SK-N-MC (cell line): ENCODE measurements around the gene PAQR7.

ENCODE experiments used
- DNase-seq: peaks from one replicate; pipeline ENCODE4 v3.0.0-alpha.2; 2011; ENCODE audit warnings: low read depth, low spot score
- H3K27ac ChIP-seq: fragments of 200-600 bp; sonication (generic); 2 replicates; pipeline ENCODE4 v1.5.1; 2016; ENCODE audit warnings: mixed run types
- H3K36me3 ChIP-seq: fragments of 200-600 bp; sonication (generic); 2 replicates; pipeline ENCODE4 v1.6.1; 2017; ENCODE audit warnings: antibody characterized with exemption, low read length, mixed read lengths; ENCODE audit not compliant: insufficient read depth
- H3K4me3 ChIP-seq: fragments of 200-600 bp; sonication (generic); 2 replicates; pipeline ENCODE4 v1.5.1; 2016
- H3K9ac ChIP-seq: fragments of 200-600 bp; sonication (generic); 2 replicates; pipeline ENCODE4 v1.8.0; 2017; ENCODE audit warnings: mixed run types, mixed read lengths; ENCODE audit not compliant: insufficient read length
- H3K9me3 ChIP-seq: fragments of 200-600 bp; sonication (generic); 2 replicates; pipeline ENCODE4 v1.6.1; 2017; ENCODE audit warnings: low read depth, mild to moderate bottlenecking, antibody characterized with exemption, low read length, moderate library complexity, mixed read lengths
- EZH2 ChIP-seq: fragments of 200-600 bp; sonication (generic); IDR thresholded peaks from one replicate; pipeline ENCODE4 v1.6.1; 2017; ENCODE audit warnings: antibody characterized with exemption
- FOXP2 ChIP-seq: optimal IDR thresholded peaks from 2 replicates; pipeline ENCODE3; 2011; ENCODE audit warnings: mild to moderate bottlenecking, moderate library complexity; ENCODE audit not compliant: insufficient read depth; ENCODE audit errors: extremely low read length, control extremely low read depth
- POLR2AphosphoS5 ChIP-seq: IDR thresholded peaks from 2 replicates; pipeline ENCODE4 v1.6.1; 2012; ENCODE audit warnings: mild to moderate bottlenecking, low read depth, low read length, borderline replicate concordance

Gene PAQR7

DNA sequence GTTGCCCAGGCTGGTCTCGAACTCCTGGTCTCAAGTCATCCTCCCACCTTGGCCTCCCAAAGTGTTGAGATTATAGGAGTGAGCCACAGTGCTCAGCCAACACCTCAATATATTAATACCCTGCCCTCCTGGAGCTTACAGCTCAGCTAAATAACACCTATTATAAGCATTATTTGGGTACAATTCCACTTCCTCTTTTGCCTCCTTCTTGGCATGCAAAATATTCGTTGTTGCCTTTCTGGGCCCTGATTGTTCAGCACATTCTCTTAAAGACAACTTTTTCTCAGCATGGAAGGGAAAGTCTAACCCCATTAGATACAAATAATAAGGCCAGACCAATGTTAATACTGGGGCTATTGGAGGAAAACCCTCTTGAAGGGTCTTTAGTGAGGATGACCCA is 2.8 kb downstream of the PAQR7 start:
- no peak overlapping the region for H3K9ac ChIP-seq
- H3K27ac ChIP-seq = no peak overlapping the region
- no peaks in the 10 kb centered on the region for H3K9me3 ChIP-seq
- DNase-seq = no peak
- H3K36me3 ChIP-seq = no peaks in the 10 kb centered on the region
- H3K4me3 ChIP-seq = no peak overlapping the region
- TF ChIP-seq POLR2AphosphoS5 = no peak

DNA sequence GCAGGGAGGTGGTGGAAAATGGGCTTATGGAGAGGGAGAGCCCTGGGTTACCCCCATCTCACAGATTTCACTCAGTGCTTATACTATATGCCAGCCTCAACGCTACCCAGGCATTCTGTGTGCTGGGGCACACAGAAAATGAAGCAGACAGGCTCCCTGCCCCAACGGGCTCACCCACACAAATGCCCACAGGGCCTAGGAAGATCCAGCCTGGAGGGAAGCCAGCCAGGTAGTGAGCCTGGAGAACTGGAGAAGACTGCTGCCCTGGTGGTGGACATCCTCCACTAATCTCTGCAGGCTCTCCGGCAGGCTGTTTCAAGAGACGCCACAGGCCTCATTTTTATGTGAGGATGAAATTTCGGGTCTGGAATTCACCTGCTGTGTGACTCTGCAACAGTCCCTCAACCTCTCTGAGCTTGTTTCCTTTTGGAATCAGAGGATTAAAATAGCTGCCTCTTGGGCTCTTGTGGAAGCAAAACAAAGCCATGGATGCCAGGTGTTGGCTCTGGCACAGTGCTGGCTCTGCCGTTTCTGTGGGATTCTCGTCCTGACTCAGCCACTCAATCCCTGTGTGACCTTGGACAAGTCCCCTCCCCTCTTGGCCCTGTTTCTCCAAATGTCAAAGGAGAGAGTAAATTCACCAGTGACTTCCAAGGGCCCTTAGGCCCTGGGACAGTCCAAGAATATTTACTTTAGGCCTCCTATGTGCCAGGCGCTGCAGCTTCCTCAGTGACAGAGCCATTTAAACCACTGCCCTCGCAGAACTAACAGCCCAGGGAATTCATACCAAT is 3.6 kb downstream of the PAQR7 start:
- Histone ChIP-seq H3K36me3 (no peaks in the 10 kb centered on the region), H3K9ac (no peak overlapping the region)

DNA sequence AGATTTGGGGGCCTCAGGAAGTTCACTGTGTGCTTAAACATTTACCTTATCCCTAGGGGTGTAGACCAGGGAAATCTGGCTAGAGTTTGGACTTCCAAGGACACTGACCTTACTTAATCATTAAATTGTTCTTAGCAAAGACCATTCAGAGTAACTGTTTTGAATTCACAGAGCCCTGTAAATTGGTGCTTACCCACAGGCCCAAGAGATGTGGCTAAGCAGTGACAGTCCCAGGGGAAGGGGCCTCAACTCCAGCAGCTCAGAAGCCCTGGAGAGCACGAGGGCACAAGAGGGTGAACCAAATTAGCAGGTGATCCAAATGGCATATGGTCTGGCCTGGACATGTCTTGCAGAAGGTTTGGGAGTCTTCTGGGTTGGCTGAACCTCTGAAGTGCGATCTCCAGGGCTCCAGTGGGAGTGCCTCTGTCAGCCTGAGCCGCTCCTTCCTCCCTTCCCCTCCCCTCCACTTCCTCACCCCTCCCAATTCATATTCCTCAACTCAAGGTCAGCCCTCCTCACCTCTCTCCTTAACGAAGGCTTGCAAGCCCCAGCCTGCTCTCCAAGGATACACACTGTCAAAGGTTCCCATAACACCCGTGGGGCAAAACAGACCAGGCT is 4.3 kb downstream of the PAQR7 start:
- DNase-seq = no peak
- TF ChIP-seq POLR2AphosphoS5 (no peak), FOXP2 (no peak), EZH2 (no peak)
- no peaks in the 10 kb centered on the region for H3K36me3 ChIP-seq
- no peak overlapping the region for H3K27ac ChIP-seq
- no peak overlapping the region for H3K4me3 ChIP-seq
- no peak overlapping the region for H3K9ac ChIP-seq
- no peaks in the 10 kb centered on the region for H3K9me3 ChIP-seq

More for the DNA sequence above, 3.6 kb downstream of the PAQR7 start:
- Histone ChIP-seq H3K4me3 (no peak overlapping the region), H3K9me3 (no peaks in the 10 kb centered on the region), H3K27ac (no peak overlapping the region)
- TF ChIP-seq FOXP2 = no peak
- TF ChIP-seq EZH2 = no peak
- no peak for TF ChIP-seq POLR2AphosphoS5
- no peak for DNase-seq

DNA sequence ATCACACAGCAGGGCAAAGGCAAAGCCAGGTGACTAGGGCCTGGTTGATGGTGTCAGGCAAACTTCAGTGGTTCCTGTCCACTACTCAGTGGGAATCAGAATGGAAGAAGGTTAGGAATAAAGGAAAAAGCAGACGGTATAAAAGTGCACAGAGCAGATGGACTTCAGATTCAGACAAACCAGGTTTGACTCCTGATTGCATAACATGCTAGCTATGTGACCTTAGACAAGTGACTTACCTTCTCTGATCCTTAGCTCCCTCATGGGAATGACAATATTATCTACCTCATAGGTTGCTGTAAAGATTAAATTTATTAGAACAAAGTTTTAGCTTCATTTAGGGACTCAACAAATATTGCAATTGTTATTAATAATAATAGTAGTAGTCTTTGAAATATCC is 4.9 kb downstream of the PAQR7 start:
- no peak for TF ChIP-seq POLR2AphosphoS5
- no peak for TF ChIP-seq FOXP2
- TF ChIP-seq EZH2 = no peak
- Histone ChIP-seq H3K36me3 (no peaks in the 10 kb centered on the region), H3K9ac (no peak overlapping the region), H3K27ac (no peak overlapping the region), H3K9me3 (no peaks in the 10 kb centered on the region), H3K4me3 (no peak overlapping the region)
- DNase-seq = no peak

DNA sequence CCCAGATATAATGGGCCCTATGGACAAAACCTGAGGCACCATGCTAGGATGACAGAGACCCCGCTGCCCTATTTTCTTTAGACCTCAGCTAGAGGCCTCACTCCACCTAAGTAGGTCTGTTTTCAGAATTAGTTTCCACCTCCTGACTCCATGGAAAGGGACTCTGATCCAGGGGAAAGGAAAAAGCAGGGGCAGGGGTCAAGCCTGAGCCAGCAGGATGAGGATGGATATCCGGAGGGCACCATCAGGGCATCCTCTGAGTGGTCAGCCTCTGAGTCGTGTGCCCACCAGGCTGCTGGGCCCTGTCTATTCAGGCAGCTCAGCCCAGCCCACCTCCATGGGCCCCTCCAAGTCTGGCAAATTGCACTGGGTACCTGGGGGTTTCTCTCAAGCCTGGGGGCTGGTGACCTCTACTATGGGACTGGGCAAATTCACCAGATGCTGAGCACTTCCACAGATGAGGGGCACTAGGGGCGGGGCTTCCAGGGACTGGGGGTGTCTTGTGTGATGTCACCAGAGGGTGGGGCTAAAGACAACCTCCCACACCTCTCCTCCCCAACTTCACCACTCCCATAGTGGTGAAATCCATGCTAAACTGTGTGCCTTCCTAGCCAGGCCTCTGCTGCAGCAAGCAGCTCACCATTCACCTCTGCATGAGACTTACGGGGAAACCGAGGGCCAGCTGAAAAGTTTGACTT is 5.5 kb downstream of the PAQR7 start:
- Histone ChIP-seq H3K27ac (no peak overlapping the region), H3K4me3 (no peak overlapping the region)
- no peak for DNase-seq

DNA sequence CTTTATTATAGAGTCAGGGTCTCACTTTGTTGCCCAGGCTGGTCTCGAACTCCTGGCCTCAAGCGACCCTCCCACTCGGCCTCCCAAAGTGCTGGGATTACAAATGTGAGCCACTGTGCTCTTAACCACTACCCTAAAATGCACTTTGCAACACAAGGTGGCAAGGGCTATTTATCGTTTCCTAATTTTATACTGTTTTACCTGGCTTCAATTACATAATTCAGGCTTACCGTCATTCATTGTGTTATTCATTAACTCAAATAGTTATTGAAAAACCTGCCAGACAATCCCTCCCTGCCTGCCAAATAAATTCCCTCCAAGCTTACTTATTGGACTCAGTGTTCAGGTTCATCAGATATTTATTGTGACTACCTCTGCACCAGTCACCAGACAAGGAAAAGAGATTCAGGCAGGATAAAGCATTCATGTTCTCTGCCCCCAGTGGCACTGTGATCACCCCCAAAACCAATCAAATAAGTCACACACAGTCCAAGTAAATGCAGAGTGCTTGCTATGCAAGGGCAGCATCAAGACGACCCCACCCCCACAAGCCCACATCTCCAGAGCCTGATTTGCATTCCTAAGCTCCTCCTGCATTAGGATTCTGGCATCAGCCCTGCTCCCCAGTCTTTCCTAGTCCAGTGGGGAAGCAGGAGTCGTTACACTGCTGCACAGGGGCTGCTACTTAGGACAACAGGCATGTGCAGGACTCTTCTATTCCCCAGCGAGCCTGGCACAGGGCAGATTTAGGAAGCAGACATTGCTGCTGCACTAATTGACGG is 8.1 kb downstream of the PAQR7 start:
- Histone ChIP-seq H3K4me3 (no peak overlapping the region), H3K27ac (no peak overlapping the region), H3K9me3 (no peaks in the 10 kb centered on the region), H3K9ac (no peak overlapping the region), H3K36me3 (no peaks in the 10 kb centered on the region)
- no peak for TF ChIP-seq POLR2AphosphoS5
- no peak for DNase-seq

More for the DNA sequence above, 5.5 kb downstream of the PAQR7 start:
- TF ChIP-seq EZH2 (no peak), FOXP2 (no peak)
- Histone ChIP-seq H3K9me3 (no peaks in the 10 kb centered on the region), H3K36me3 (no peaks in the 10 kb centered on the region), H3K9ac (no peak overlapping the region)

DNA sequence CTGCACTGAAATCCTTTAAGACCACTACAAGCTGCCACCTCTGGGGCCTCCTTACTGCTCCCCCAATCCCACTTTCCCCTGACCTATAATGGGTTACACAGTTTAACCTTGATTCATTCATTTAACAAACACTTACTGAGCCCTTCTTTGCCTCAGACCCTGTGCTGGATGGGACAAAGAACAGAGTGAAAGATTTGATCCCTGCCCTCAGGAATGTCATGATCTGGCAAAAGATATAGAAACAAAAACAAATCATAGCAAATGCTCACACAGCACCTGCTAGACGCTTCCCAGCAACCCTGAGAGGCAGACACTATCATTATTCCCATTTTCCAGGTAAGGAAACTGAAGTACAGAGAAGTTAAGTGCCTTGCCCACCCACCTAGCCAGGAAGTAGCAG is 9.2 kb downstream of the PAQR7 start:
- Histone ChIP-seq H3K4me3 (no peak overlapping the region), H3K27ac (no peak overlapping the region), H3K9me3 (no peaks in the 10 kb centered on the region), H3K9ac (no peak overlapping the region), H3K36me3 (no peaks in the 10 kb centered on the region)
- TF ChIP-seq FOXP2 (no peak), POLR2AphosphoS5 (no peak), EZH2 (no peak)
- DNase-seq = no peak

DNA sequence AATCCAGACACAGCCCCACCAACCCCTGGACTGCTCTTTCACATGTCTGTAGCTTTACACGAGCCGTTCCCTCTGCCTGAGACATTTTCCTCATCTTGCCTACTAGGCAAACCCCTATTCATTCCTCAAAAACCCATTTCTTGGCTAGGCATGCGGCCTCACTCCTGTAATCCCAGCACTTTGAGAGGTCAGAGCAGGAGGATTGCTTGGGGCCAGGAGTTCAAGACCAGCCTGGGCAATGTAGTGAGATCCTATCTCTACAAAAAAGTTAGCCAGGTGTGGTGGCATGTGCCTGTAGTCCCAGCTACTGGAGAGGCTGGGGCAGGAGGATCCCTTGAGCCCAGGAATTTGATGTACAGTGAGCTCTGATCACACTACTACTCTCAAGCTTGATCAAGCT is 11.1 kb downstream of the PAQR7 start:
- Histone ChIP-seq H3K27ac (no peak overlapping the region), H3K9ac (no peak overlapping the region), H3K9me3 (no peaks in the 10 kb centered on the region), H3K4me3 (no peak overlapping the region), H3K36me3 (no peaks in the 10 kb centered on the region)
- DNase-seq = no peak
- TF ChIP-seq EZH2 (no peak), FOXP2 (no peak), POLR2AphosphoS5 (no peak)
